Calu3 (cell line): ENCODE measurements around the gene PLCB3. TPM values are rescaled to one million over a fixed set of nuclear protein-coding genes. Genes with fewer than 3 reads are reported as not detected.

Source experiments
- BruUV-seq: library from RNA; stranded (reverse); fragments of 400-500 nt; replicated peaks from 2 replicates; lab custom pipeline; 2021; lab: Mats Ljungman, UMichigan
- CTCF ChIA-PET: fragments of 300-600 bp; sonication (Branson Sonifier 250); formaldehyde crosslinking; loops from one replicate; lab custom pipeline; 2022; ENCODE audit warnings: antibody characterized with exemption; lab: Charles Lee
- DNase-seq: peaks from one replicate; pipeline ENCODE4 v3.0.0; 2022
- H3K27ac Mint-ChIP-seq: one replicate; pipeline ENCODE4 v1.8.0; 2022; ENCODE audit warnings: mixed read lengths; ENCODE audit not compliant: unreplicated experiment
- H3K27me3 Mint-ChIP-seq: one replicate; pipeline ENCODE4 v1.8.0; 2022; ENCODE audit warnings: mixed read lengths; ENCODE audit not compliant: unreplicated experiment
- H3K36me3 Mint-ChIP-seq: one replicate; pipeline ENCODE4 v1.8.0; 2022; ENCODE audit warnings: mild to moderate bottlenecking, moderate library complexity, mixed read lengths; ENCODE audit not compliant: insufficient read depth, unreplicated experiment
- H3K4me1 Mint-ChIP-seq: one replicate; pipeline ENCODE4 v1.8.0; 2022; ENCODE audit warnings: mild to moderate bottlenecking, low read depth, mixed read lengths; ENCODE audit not compliant: unreplicated experiment
- H3K4me3 Mint-ChIP-seq: one replicate; pipeline ENCODE4 v1.8.0; 2022; ENCODE audit warnings: mild to moderate bottlenecking, low read depth, moderate library complexity, mixed read lengths; ENCODE audit not compliant: unreplicated experiment
- H3K9me3 Mint-ChIP-seq: one replicate; pipeline ENCODE4 v1.8.0; 2022; ENCODE audit warnings: low read depth, mixed read lengths; ENCODE audit not compliant: unreplicated experiment
- intact Hi-C: fragments of 100-400 bp; cut with micrococcal nuclease; formaldehyde crosslinking; loops from one replicate; pipeline ENCODE4 v1.10.0; 2022; ENCODE audit not compliant: unreplicated experiment
- total RNA-seq: library from RNA; stranded (reverse); gene quantifications from 2 replicates; pipeline ENCODE4 v1.2.3, GENCODE V29; 2022
- TF ChIP-seq, protein P1 (sequence below): fragments of 200-600 bp; IDR thresholded peaks from one replicate; pipeline ENCODE4 v1.8.0; 2022; ENCODE audit warnings: antibody characterized with exemption; ENCODE audit not compliant: unreplicated experiment

The PLCB3 gene
- total RNA-seq, 1 experiment from 2014 or later: 39.5 TPM

DNA sequence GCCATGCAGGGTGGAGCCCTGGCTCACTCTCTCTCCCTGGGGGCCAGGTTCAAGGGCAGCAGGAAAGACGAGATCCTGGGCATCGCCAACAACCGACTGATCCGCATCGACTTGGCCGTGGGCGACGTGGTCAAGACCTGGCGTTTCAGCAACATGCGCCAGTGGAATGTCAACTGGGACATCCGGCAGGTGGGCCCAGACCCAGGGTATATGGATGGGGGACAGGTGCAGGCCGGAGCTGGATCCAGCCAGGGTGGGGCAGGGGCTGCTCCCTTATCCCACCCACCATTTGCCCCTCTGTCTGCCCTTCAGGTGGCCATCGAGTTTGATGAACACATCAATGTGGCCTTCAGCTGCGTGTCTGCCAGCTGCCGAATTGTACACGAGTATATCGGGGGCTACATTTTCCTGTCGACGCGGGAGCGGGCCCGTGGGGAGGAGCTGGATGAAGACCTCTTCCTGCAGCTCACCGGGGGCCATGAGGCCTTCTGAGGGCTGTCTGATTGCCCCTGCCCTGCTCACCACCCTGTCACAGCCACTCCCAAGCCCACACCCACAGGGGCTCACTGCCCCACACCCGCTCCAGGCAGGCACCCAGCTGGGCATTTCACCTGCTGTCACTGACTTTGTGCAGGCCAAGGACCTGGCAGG lies 28.2 kb upstream of the PLCB3 start:
- H3K27ac Mint-ChIP-seq: peak overlapping the region; percentile 39
- H3K4me3 Mint-ChIP-seq: no peak overlapping the region
- TF ChIP-seq, protein P1, sequence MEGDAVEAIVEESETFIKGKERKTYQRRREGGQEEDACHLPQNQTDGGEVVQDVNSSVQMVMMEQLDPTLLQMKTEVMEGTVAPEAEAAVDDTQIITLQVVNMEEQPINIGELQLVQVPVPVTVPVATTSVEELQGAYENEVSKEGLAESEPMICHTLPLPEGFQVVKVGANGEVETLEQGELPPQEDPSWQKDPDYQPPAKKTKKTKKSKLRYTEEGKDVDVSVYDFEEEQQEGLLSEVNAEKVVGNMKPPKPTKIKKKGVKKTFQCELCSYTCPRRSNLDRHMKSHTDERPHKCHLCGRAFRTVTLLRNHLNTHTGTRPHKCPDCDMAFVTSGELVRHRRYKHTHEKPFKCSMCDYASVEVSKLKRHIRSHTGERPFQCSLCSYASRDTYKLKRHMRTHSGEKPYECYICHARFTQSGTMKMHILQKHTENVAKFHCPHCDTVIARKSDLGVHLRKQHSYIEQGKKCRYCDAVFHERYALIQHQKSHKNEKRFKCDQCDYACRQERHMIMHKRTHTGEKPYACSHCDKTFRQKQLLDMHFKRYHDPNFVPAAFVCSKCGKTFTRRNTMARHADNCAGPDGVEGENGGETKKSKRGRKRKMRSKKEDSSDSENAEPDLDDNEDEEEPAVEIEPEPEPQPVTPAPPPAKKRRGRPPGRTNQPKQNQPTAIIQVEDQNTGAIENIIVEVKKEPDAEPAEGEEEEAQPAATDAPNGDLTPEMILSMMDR: no peak
- intact Hi-C loops: no loop called here
- no peak for DNase-seq
- peaks cover 15% of the 10 kb centered on the region for H3K4me1 Mint-ChIP-seq
- H3K9me3 Mint-ChIP-seq: no peaks in the 10 kb centered on the region
- CTCF ChIA-PET: interaction anchor here (0.7 to 1.4 kb wide), 2 partner anchors 15 to 27 kb away, joined by 3 to 5 read pairs; no protein-coding TSS in a partner anchor
- H3K27me3 Mint-ChIP-seq: no peaks in the 10 kb centered on the region
- peaks cover 93% of the 10 kb centered on the region for H3K36me3 Mint-ChIP-seq
- no TSS peak for BruUV-seq

DNA sequence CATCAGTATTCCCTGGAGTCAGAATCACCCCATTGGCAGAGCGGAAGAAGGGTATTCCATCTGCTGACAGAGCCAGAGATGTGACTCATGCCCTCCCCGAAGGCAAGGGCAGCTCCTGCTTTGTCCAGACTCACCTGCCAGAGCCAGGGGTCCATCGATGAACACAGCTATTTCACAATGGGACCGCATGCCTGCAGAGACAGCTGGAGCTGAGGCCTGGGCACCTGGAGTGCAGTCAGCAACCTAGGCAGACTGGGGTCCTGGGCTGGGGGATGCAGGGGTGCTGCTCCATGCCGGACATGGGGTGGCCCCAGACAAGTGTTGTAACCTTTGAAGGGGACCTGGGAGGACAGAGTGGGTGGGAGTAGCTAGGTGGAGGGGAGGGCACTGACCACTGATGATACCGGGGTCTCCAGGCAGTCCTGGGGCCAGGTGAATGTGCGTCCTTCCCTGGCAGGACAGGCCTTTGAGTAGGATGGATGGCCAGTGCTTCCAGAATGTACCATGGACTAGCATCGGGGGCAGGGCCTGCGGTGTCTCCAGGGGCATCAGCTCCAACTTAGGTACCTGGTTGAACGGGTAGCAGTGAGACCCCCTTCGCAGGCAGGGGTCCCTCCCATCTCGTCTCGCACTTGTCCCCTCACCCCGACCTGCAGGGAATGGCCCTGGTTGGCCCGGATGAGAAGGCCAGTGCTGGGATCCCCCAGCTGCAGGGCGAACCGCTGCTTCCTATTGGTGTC lies 27.0 kb upstream of the PLCB3 start:
- H3K9me3 Mint-ChIP-seq: no peaks in the 10 kb centered on the region
- H3K36me3 Mint-ChIP-seq: peaks cover 85% of the 10 kb centered on the region
- no TSS peak for BruUV-seq
- CTCF ChIA-PET: interaction anchor here (1.1 to 1.4 kb wide), 2 partner anchors 10 to 26 kb away, joined by 3 to 4 read pairs; no protein-coding TSS in a partner anchor
- peaks cover 7% of the 10 kb centered on the region for H3K4me1 Mint-ChIP-seq
- TF ChIP-seq, protein P1: no peak
- peak overlapping the region; percentile 50 for H3K27ac Mint-ChIP-seq
- peak overlapping the region; percentile 79 for H3K4me3 Mint-ChIP-seq
- no peaks in the 10 kb centered on the region for H3K27me3 Mint-ChIP-seq
- DNase-seq: no peak
- intact Hi-C loops: no loop called here

DNA sequence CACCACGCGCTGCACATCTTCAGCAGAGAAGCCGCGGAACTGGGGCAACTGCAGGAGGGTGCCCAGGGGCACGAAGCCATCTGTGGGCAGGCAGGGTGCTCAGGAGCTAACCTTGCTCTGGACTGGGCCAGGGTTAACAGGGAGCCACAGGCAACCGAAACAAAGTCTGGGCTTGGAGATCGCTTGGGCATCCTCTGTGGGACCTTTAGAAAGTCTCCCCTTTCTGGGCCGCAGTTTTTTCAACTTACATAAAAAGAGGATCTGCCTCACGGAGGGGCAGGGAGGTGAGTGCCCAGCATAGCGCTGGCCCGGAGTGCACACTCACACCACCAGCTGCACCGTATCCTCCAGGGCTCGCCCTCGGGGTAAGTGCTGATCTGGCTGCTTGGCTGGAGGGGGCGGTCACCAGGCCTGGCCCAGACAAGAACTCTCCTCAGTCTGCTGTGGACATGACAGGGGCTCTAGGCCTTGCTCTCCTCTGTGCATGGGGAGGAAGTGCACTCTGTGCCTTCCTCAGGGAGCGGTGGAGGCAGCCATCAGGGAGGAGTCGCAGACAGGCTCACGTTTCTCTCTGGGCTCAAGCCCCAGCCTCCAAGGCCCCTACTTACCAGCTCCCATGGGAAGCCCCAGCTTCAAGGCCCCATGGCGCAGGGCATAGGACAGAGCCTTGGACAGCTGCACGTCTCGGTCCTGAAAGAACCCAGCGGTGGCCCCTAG lies 26.3 kb upstream of the PLCB3 start:
- CTCF ChIA-PET: interaction anchor here (0.5 to 1.1 kb wide), 2 partner anchors 26 to 78 kb away, joined by 4 to 7 read pairs; no protein-coding TSS in a partner anchor
- Mint-ChIP-seq H3K36me3 (peaks cover 86% of the 10 kb centered on the region), H3K4me1 (peaks cover 7% of the 10 kb centered on the region), H3K9me3 (no peaks in the 10 kb centered on the region), H3K27me3 (no peaks in the 10 kb centered on the region), H3K4me3 (peak overlapping the region; percentile 79), H3K27ac (peak overlapping the region; percentile 50)
- TF ChIP-seq, protein P1: no peak
- intact Hi-C loops: no loop called here
- no TSS peak for BruUV-seq
- no peak for DNase-seq
